Hematopoietic multipotent progenitor cell (in vitro differentiated cells): ENCODE data around the gene AQP6. TPM values are rescaled to one million over a fixed set of nuclear protein-coding genes. Genes with fewer than 3 reads are reported as not detected.

ENCODE experiments used
- DNase-seq, 3 donors: peaks; one replicate each; pipeline ENCODE4 v3.0.0-alpha.2; 2011 to 2015; ENCODE audit warnings: low read depth in 2 of 3, low spot score in 2 of 3
- total RNA-seq: library from RNA; depleted of rRNA; stranded (reverse); fragments of >200 nt; gene quantifications from one replicate; pipeline ENCODE4 v1.2.3, GENCODE V29; 2012

Gene AQP6
- total RNA-seq, 1 donor: under 0.01 TPM

DNA sequence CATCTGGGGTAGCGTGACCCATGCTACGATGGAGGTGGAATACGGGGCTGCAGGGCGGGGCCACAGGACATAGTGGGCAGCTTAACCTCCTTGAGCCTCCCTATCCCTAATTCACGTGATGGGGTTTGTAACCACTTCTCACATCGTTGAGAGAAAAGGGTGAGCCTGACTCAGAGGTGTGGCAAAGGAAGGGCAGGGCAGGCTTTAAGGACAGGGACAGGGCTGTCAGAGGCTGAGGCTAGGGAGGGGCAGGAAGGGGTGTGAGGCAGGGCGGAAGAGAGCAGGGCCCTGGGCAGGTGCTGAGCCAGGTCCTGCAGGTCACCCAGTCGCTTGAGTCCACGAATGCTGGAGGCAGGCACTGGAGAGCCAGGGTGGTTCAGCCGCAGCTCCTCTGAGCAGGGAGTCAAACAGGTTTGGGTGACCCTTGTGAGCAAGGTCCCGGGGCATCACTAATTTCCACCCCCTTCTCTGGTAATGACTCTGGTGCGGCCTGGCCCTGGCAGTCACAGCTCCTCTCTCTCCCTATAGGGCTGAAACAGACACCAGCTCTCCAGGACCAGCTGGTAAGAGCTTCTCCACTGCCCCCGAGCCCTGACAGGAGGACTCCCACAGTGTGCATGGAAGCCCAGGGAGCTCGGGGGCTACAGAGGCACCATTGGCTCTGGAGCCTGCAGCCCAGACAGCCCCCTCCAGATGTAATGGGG, 29.7 kb upstream of the AQP6 start:
- no peak for DNase-seq

DNA sequence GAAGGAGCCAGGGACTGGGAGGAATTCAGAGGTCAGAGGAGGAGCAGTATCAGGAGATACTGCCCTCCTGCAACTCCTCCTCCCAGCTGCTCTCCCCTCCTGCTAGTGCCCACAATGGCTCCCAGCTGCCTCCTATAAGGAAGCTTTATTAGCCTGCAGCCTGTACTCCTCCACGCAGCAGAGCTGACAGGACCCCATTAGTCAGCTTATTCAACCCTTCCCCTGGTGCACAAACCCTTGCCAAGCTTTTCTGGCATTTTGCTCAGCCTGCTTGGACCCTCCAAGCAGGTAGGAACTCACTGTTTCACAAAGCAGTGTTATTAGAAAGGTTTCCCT, 29.2 kb upstream of the AQP6 start:
- no peak for DNase-seq

DNA sequence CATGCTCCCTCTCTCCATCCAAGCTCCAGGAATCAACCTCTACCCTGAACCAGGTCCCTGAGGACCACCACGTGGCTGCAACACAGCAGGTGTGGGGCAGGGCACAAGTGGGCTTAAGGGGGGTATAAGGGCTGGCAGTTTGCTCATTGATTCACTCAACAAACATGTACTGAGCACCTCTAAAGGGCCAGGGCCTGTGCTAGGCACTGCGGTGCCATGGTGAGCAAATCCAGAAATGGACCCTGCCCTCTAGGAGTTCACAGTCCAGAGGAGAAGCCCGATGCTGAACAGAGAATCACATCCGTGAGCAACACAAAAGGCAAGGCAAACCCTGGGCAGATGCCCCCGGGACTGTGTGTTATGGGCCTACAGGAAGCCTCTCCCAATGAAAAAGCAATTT, 28.7 kb upstream of the AQP6 start:
- DNase-seq: no peak

DNA sequence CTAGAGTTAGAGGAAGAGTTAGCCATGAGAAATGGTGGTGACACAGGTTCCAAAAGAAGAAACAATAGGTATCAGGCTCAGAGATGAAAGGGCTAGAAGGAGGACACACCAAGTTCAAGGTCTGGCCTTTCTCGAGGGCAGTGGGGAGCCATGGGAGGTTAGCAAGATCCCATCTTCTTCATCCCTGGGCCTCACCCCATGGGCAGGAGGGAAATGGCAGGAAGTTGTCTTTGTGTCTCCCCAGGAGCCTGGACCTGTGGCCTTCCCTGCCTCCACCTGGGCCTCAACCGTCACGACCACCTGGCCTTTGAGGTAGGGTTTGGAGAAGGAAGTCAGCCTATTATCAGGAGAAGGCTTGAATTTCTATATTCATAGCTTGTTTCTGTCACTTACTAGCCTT, 28.0 kb upstream of the AQP6 start:
- no peak for DNase-seq

DNA sequence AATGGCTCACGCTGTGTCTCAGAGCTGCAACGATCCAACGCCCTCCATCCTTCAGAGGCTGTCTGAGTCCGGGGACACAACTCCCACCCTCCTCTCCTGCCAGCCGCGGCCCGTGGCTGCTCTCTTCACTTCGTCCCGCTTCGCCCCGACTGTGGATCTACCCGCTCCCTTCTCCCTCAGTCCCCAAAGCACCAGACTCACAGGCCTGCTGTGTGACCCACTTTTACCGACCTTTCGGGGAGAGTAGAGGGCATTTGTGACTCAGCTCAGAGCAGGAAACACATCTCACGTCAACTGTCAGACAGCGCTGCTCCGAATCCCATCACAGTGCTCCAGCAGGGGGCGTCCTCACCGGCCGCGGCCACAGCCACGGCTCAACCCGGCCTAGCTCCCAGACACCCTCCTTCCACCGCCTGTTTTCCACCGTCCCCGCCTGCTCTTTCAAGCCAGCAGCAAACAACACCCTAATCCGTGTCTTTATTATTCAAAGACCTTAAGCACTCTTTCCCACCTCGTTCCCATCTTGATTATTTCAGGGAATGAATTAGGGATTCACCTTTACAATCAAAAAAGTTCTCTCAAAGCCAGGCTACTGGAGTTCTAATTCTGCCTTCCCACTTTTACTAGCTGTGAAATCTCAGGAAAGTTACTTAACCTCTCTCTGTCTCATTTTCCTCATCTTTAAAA, 27.2 kb upstream of the AQP6 start:
- DNase-seq: peak; percentile 68 to 80 (median 70)

DNA sequence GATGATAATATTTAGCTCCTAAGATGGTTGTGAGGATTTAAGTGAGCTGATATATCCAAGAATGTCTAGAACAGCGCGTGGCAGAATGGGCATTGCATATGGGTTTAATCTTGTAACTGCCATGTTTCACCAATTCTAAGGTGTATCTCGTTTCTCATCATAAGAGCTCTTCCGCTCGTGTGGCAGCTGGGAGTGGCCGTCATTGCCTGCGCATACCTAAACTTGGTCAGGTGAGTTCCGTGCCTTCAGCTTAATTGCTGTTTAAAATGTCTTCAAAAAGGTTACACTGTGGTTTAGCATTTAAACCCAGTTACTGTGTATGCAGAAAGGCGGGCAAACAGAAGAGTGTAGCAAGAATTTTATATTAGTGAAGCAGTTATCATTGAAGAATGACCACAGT, 26.7 kb upstream of the AQP6 start:
- no peak for DNase-seq

GRCh38 chr12:49946497-49946896, 26.2 kb upstream of the AQP6 start:
- no peak for DNase-seq

DNA sequence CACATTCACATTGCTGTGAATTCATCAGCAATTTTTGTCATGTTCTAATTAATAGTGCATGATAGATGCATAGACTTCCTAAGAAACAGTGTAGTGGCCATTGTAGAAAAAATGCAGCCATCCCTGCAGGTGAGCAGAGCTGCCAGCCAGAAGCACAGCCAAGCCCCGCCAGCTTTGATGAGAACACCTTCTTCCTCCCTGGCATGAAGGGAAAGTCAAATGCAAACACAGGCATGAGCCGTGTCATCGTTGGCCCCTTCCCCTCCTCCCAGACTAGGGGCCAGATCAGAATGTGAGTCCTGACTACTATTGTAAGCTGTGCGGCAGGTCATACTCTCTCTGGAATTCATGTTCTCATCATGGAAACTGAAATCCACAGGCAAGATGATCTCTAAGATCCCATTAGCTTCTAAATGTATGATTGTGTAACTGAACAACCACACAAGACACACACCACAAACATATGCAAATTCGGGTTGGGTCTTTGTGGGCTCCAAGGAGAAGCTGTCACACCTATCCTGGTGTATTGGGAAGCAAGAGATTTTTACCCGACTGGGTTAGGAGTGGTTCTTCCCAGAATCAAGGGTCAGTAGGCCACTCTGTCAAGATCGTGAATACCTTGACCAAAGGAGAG, 25.0 kb upstream of the AQP6 start:
- DNase-seq: no peak

GRCh38 chr12:49948866-49949845, 23.6 kb upstream of the AQP6 start:
- DNase-seq: no peak

DNA sequence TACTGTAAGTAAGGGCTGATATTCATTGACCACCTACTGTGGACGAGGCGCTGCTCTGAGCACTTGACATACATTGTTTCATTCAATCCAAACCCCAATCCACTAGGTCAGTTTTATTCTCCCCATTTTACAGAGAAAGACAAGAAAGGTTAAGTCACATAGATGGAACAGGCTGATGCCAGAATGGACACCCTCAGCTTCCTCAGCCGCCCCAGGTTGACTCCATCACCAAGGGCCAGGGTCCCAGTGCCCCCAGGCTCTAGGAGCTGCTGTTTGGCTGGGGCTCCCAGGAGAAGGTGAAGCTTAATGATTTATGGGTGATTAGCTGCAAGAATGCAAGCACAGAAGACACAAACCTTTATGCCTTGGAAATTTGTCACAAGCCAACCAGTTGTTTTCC, 22.9 kb upstream of the AQP6 start:
- no peak for DNase-seq

- no peak for DNase-seq
Observed at GRCh38 chr12:49950273-49951251, 22.2 kb upstream of the AQP6 start, which contains the start of gene AQP2. AQP2 (plus strand) TSS chr12:49950737; CDS start chr12:49950831, 94 bp downstream.

DNA sequence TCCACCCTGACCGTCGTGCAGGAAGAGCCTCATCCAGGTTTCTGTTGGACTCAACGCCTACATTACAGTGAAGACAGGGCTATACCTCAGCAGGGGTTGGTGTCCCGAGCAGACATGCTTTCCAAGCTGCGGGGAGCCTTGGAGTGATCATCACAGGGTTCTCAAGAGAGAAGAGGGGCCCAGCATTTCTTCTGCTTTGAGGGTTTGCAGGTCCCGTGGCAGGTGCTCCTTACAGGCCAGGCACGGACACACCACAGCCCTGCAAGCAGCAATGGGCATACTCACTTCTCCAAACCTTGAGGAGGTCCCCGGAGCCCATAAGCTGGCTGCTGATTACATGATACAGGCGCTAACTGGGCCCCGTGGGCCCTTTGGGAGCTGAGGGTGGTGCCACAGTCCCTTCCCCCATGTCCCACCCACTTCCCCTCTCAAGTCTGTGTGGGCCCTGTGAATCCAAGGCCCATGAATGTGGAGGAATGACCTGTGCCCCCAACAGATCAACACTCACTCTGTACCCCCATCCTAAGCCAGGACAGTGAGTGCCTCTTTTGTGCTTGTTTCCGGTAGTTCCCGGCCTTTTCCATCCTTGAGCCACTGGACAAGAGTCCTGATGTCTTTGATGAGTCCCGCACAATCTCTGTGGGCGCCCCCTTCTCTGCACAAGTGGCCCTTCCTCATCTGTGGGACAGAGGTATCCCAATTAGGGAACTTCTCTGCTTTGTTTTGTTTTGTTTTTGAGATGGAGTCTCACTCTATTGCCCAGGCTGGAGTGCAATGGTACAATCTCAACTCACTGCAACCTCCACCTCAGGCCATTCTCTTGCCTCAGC, 21.1 kb upstream of the AQP6 start:
- DNase-seq: no peak

GRCh38 chr12:49952391-49953055, 20.2 kb upstream of the AQP6 start:
- DNase-seq: no peak

- DNase-seq: no peak
Observed at GRCh38 chr12:49953151-49953550, 19.6 kb upstream of the AQP6 start.

GRCh38 chr12:49953961-49954846, 18.5 kb upstream of the AQP6 start:
- no peak for DNase-seq

DNA sequence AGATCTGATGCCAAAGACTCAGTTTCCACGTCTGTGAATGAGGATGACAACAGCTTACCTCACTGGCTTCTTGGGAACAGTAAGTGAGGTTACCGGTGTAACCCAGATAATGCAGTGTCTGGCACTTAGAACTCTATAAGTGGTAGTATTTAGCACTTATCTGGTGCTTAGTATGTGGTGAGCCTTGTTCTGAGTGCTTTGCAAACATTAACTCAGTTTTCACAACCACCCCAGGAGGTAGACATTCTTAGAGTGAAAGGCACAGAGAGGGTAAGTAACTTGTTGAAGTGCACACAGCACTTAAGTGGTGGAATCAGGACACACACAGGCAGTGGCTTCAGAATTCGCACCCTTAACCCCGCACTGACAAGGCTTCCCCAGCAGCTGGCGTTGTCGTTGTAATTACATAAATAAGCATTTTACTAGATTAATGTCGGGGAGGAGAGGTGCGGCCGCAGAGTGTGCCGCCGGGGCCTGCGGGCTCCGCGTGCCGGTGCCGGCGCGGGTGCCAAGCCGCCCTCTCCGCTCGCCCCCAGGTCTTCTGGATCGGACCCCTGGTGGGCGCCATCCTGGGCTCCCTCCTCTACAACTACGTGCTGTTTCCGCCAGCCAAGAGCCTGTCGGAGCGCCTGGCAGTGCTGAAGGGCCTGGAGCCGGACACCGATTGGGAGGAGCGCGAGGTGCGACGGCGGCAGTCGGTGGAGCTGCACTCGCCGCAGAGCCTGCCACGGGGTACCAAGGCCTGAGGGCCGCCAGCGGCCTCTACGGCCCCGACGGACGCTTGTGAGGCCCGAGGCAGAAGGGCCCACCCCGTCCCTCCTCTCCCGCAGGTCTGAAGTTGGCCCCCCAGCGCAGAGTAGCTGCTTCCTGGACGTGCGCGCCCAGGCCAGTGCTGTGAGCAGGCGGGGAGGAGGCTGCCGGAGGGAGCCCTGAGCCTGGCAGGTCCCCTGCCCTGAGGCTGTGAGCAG, 17.6 kb upstream of the AQP6 start:
- no peak for DNase-seq
